Retinal pigment epithelial cell (primary cell): ENCODE results near the gene SUPT3H.

Source experiments
- DNase-seq: peaks from one replicate; pipeline ENCODE4 v3.0.0-alpha.2; 2010; ENCODE audit warnings: low read depth
- H3K4me3 ChIP-seq: 2 replicates; pipeline ENCODE4 v1.5.1; 2011; ENCODE audit warnings: mild to moderate bottlenecking, low read length, control low read depth, moderate library complexity
- CTCF ChIP-seq: conservative IDR thresholded peaks from 2 replicates; pipeline ENCODE4 v1.5.1; 2011; ENCODE audit warnings: low read depth, low read length, control low read depth, inconsistent platforms

The SUPT3H gene

DNA sequence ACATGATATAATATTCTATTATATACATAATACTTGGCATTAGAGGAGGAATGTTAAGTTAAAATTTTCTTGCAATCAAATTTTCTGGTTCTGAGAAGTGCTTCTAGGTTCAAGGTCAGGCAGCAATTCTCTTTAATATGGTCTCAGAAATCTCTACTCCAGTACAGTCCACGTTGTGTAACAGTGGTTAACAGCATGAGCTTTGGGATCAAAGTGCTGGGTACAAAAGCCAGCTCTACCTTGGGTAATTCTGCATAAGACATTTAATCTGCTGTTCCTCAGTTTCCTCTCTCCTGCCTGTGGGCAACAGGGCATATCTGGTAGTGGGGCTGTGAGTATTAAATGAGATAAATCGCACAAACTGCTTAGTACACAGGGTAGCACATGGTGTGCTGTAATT is 552.5 kb downstream of the SUPT3H start:
- no peak for TF ChIP-seq CTCF
- DNase-seq, result no peak
- no peak overlapping the region for H3K4me3 ChIP-seq

- DNase-seq, result no peak
- TF ChIP-seq CTCF, result no peak
Observed at GRCh38 chr6:44824567-44824966, 553.2 kb downstream of the SUPT3H start.

DNA sequence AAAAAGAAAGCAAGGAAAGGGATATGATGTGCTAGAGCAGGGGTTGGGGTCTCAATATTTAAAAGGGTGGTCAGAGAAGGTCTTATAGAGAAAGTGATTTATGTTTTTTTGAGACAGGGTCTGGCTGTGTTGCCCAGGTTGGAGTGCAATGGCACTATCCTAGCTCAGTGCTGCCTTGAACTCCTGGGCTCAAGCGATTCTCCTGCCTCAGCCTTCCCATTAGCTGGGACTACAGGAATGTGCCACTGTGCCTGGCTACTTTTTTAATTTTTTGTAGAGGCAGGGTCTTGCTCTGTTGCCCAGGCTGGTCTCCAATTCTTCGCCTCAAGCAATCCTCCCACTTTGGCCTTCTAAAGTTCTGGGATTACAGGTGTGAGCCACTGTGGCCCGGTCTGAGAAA is 557.0 kb downstream of the SUPT3H start:
- DNase-seq, result no peak
- TF ChIP-seq CTCF, result no peak
- H3K4me3 ChIP-seq, result no peak overlapping the region

More at GRCh38 chr6:44824567-44824966, 553.2 kb downstream of the SUPT3H start:
- H3K4me3 ChIP-seq, result no peak overlapping the region

DNA sequence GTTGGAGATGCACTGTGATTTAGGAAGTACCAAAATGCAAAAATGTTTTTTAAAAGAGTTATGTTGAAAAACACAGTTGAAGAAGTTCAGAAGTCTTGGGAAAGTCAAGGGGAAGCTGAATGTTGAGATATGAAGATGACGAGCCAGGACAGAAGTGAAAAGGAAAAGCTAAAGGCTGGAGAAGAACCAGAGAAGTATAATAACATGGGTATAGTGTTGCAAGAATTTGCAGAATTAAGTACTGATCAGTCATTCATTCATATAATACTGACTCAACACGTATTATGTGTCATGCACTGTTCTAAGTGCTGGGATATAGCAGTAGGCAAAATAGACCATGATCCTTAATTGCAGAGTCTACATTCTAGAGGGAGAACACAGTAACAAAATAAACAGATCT is 557.4 kb downstream of the SUPT3H start:
- no peak for DNase-seq
- no peak for TF ChIP-seq CTCF
- H3K4me3 ChIP-seq, result no peak overlapping the region

DNA sequence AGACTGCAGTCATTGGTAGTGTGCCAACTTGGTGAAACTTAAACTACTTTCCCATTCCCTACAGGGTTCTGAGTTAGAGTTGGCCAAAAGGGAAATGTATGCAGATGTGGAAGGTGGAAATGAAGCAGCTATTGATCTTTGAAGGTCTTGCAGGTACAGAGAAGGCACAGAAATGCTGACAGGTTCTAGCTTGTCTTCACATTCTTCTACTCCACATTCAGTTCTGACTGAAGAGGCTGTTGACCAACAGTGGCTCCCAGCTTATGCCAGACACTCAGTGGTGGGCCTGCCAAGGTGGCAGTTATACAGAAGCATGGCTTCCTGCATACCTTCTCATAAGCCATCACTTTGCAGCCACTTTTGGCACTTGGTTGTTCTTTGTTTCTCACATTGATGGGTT is 566.3 kb downstream of the SUPT3H start:
- no peak overlapping the region for H3K4me3 ChIP-seq
- TF ChIP-seq CTCF, result no peak
- no peak for DNase-seq

GRCh38 chr6:44809258-44809657 is 568.5 kb downstream of the SUPT3H start:
- TF ChIP-seq CTCF, result no peak
- DNase-seq, result no peak
- no peak overlapping the region for H3K4me3 ChIP-seq

- DNase-seq, result no peak
- no peak for TF ChIP-seq CTCF
- H3K4me3 ChIP-seq, result no peak overlapping the region
Observed at GRCh38 chr6:44808148-44808547, 569.6 kb downstream of the SUPT3H start.
